Liver (tissue), 3 donors: Measurements from ENCODE around the gene MRPL27.

Experiments used
- CTCF ChIP-seq: fragments of 150-350 bp; IDR thresholded peaks from 2 replicates; pipeline ENCODE4 v1.5.1; 2017; ENCODE audit warnings: improper control_type of control experiment, low read depth, low read length; ENCODE audit not compliant: missing input control
- TAF1 ChIP-seq: conservative IDR thresholded peaks from 2 replicates; pipeline ENCODE4 v1.6.1; 2016; ENCODE audit warnings: antibody characterized with exemption, mild to moderate bottlenecking
- TF ChIP-seq, protein P1 (sequence below): IDR thresholded peaks from 2 replicates; pipeline ENCODE4 v1.6.1; 2016; ENCODE audit warnings: antibody characterized with exemption, mild to moderate bottlenecking
- donor health status: healthy.
- donor health status: healthy.

DNA sequence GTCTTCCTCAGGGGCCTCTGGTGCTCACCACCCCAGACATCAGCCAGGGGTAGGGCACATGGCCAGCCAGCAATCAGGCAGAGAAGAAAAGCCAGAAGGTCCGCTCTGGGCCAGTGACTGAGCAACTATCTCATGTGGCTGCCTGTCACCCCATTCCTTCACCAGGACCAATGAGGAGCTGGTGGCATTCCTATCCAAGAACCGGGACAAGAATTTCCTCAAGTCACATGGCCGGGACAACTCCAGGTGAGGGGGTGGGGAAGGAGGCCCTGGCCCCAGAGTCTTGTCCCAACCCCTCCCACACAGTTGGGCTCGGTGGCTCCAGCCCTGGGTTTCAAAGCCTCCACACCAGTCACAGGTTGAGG, 17.7 kb downstream of the MRPL27 start:
- TF ChIP-seq, protein P1, sequence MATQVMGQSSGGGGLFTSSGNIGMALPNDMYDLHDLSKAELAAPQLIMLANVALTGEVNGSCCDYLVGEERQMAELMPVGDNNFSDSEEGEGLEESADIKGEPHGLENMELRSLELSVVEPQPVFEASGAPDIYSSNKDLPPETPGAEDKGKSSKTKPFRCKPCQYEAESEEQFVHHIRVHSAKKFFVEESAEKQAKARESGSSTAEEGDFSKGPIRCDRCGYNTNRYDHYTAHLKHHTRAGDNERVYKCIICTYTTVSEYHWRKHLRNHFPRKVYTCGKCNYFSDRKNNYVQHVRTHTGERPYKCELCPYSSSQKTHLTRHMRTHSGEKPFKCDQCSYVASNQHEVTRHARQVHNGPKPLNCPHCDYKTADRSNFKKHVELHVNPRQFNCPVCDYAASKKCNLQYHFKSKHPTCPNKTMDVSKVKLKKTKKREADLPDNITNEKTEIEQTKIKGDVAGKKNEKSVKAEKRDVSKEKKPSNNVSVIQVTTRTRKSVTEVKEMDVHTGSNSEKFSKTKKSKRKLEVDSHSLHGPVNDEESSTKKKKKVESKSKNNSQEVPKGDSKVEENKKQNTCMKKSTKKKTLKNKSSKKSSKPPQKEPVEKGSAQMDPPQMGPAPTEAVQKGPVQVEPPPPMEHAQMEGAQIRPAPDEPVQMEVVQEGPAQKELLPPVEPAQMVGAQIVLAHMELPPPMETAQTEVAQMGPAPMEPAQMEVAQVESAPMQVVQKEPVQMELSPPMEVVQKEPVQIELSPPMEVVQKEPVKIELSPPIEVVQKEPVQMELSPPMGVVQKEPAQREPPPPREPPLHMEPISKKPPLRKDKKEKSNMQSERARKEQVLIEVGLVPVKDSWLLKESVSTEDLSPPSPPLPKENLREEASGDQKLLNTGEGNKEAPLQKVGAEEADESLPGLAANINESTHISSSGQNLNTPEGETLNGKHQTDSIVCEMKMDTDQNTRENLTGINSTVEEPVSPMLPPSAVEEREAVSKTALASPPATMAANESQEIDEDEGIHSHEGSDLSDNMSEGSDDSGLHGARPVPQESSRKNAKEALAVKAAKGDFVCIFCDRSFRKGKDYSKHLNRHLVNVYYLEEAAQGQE = no peak
- TF ChIP-seq TAF1 (no peak), CTCF (no peak)
